ENCODE results near the gene NFE2L3. TPM values are rescaled to one million over a fixed set of nuclear protein-coding genes. Genes with fewer than 3 reads are reported as not detected.

NFE2L3 gene
- total and polyA plus RNA-seq, 9 of the 15 experiments (the other 6 are each of a cell fraction or from before 2014, with no cell fraction given), result 2.9 to 16.9 (median 12.4) TPM

DNA sequence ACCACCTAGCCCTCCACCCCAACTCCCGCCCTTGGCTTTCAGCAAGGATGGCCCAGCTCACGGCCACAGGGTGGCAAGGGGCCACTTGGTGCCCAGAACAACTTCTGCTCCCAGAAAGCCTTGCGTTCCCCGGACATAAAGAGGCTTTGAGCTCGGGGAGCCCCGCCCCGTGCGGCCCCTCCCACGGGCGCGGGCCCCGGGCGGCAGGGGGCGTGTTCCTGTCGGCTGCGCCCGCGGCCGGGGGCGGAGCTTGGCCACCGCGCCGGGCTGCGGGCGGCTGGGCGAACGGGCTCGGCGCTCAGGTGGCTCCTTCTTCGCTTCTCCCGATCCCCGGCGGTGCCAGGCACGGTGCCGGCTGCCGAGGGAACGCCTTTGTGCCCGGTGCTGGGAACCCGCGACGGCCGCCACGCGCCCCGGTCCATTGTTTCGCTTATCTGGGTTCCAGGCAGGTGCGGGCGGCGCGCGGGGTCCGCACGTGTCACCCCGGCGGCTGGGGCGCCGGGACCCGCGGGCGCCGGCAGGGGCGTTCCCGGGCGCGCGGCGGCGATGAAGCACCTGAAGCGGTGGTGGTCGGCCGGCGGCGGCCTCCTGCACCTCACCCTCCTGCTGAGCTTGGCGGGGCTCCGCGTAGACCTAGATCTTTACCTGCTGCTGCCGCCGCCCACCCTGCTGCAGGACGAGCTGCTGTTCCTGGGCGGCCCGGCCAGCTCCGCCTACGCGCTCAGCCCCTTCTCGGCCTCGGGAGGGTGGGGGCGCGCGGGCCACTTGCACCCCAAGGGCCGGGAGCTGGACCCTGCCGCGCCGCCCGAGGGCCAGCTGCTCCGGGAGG lies at the start of gene NFE2L3 (continued):
- TF ChIP-seq CCNT2 (IDR thresholded peaks at IDR 0.05; ENCODE audit: borderline replicate concordance, extremely low read depth, insufficient read length, low read depth, low read length), result peak; percentile 60
- TF ChIP-seq, protein P1, sequence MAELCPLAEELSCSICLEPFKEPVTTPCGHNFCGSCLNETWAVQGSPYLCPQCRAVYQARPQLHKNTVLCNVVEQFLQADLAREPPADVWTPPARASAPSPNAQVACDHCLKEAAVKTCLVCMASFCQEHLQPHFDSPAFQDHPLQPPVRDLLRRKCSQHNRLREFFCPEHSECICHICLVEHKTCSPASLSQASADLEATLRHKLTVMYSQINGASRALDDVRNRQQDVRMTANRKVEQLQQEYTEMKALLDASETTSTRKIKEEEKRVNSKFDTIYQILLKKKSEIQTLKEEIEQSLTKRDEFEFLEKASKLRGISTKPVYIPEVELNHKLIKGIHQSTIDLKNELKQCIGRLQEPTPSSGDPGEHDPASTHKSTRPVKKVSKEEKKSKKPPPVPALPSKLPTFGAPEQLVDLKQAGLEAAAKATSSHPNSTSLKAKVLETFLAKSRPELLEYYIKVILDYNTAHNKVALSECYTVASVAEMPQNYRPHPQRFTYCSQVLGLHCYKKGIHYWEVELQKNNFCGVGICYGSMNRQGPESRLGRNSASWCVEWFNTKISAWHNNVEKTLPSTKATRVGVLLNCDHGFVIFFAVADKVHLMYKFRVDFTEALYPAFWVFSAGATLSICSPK (IDR thresholded peaks at IDR 0.05; ENCODE audit: borderline replicate concordance), result no peak
- TF ChIP-seq, protein P2, sequence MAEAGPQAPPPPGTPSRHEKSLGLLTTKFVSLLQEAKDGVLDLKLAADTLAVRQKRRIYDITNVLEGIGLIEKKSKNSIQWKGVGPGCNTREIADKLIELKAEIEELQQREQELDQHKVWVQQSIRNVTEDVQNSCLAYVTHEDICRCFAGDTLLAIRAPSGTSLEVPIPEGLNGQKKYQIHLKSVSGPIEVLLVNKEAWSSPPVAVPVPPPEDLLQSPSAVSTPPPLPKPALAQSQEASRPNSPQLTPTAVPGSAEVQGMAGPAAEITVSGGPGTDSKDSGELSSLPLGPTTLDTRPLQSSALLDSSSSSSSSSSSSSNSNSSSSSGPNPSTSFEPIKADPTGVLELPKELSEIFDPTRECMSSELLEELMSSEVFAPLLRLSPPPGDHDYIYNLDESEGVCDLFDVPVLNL (CRISPR knock-in tag; IDR thresholded peaks at IDR 0.05; ENCODE audit: low read depth), result no peak
- TF ChIP-seq HOXB6 (CRISPR knock-in tag; IDR thresholded peaks at IDR 0.05; ENCODE audit: borderline replicate concordance), result no peak
- peak; percentile 80; the same call in 1 of the 2 replicates for TF ChIP-seq ZBTB7A (IDR thresholded peaks at IDR 0.05; ENCODE audit: borderline replicate concordance, control insufficient read depth, low read depth, low read length)
- no peak for TF ChIP-seq GATAD2A (IDR thresholded peaks at IDR 0.05)

DNA sequence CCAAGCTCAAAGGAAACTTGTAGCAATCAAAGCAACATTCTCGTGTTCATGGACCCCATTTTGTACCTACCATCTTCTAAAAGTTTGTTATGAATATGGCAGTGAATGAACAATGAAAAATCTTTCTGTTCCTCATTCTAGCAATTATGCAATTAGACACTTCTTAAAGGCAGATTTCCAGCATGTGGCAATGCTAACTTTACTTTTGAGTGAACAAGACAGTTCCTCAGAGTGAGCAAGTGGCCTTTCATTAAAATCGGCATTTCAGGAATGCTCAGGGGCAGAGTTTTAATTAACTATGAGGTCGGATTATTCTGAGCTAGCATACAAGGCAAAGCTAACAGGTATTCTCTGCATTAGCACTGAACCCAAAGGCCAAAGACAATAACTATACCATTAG lies 48.4 kb upstream of the NFE2L3 start:
- FAIRE-seq (no peak), DNase-seq (ENCODE audit: extremely low read depth in 1 of 4, low spot score in 3 of 4) (no peak)

More for the DNA sequence above, 48.4 kb upstream of the NFE2L3 start:
- H4K20me1 ChIP-seq (replicated peaks; ENCODE audit: control insufficient read depth, insufficient read depth, low read length), result no peaks in the 10 kb centered on the region
- CTCF ChIA-PET (ENCODE audit: low intra/inter-chr PET ratio), result no interaction called here
- H3K27ac ChIP-seq (ENCODE audit: extremely low read depth, low read depth, low read length), result no peak overlapping the region
- H3K4me2 ChIP-seq (ENCODE audit: insufficient read depth, low read length), result no peak overlapping the region
- POLR2A ChIA-PET, result no interaction called here
- no TSS peak for BruUV-seq (replicated peaks)
- no peak overlapping the region for H3K4me3 ChIP-seq
- no peak overlapping the region for H2AFZ ChIP-seq (ENCODE audit: low read depth, low read length)
- no peaks in the 10 kb centered on the region for H3K79me2 ChIP-seq (ENCODE audit: control insufficient read depth, insufficient read depth, low read length)
- TF ChIP-seq, protein P3, sequence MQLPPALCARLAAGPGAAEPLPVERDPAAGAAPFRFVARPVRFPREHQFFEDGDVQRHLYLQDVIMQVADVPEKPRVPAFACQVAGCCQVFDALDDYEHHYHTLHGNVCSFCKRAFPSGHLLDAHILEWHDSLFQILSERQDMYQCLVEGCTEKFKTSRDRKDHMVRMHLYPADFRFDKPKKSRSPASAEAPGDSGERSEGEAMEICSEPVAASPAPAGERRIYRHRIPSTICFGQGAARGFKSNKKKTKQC (CRISPR knock-in tag; IDR thresholded peaks at IDR 0.05), result no peak
- TF ChIP-seq ZC3H8 (IDR thresholded peaks at IDR 0.05), result no peak
- TF ChIP-seq MYBL2 (IDR thresholded peaks at IDR 0.05; ENCODE audit: low read depth), result no peak
- TF ChIP-seq MYBL2 (CRISPR knock-in tag; IDR thresholded peaks at IDR 0.05; ENCODE audit: borderline replicate concordance), result no peak
- TF ChIP-seq NBN (IDR thresholded peaks at IDR 0.05; ENCODE audit: low read depth), result no peak
- no peak for TF ChIP-seq ZNF77 (CRISPR knock-in tag; IDR thresholded peaks at IDR 0.05)
- no peaks in the 10 kb centered on the region for H3K36me3 ChIP-seq (ENCODE audit: control insufficient read depth, insufficient read depth, low read length)
- WGBS (ENCODE audit: insufficient coverage, low coverage, missing lambda C conversion rate), result 18% methylated on average over 3 of the region's 3 CpGs
- ATAC-seq, result no peak
- no peaks in the 10 kb centered on the region; a peak in 1 of 5 replicates for H3K4me1 ChIP-seq (replicated peaks in 1 of 2; ENCODE audit: control insufficient read depth in 2 of 2, insufficient read depth in 2 of 2, low read length in 2 of 2)
- H3K9me1 ChIP-seq (ENCODE audit: control insufficient read depth, insufficient read depth, low read length), result no peaks in the 10 kb centered on the region
- in situ Hi-C loops (cut with MboI), result no loop called here
- no peaks in the 10 kb centered on the region for H3K9me3 ChIP-seq (replicated peaks; ENCODE audit: control insufficient read depth, insufficient read depth, low read depth, low read length)
- peaks cover 19 to 31% of the 10 kb centered on the region in 2 experiments for H3K27me3 ChIP-seq (ENCODE audit: control insufficient read depth in 2 of 2, insufficient read depth in 2 of 2, low read length in 2 of 2)
- no peak overlapping the region for H3K9ac ChIP-seq (ENCODE audit: insufficient read depth in 1 of 2, low read depth in 2 of 2, low read length in 2 of 2)
- intact Hi-C loops (cut with micrococcal nuclease), result no loop called here
